Tibial nerve (tissue), 4 donors: ENCODE data around the gene LYPD6B.

Source experiments
- CTCF ChIP-seq, 5 experiments: fragments of 200-600 bp in 3 of 5; fragments of 450-650 bp in 2 of 5; sonication (generic) in 3 of 5; IDR thresholded peaks; one replicate each; pipeline ENCODE4 v1.5.1; 2016 to 2019; ENCODE audit warnings: antibody characterized with exemption in 5 of 5, mild to moderate bottlenecking in 3 of 5, moderate library complexity in 2 of 5
- EP300 ChIP-seq, 2 donors: sonication (generic); formaldehyde crosslinking; IDR thresholded peaks; one replicate each; pipeline ENCODE4 v1.6.1; 2017; ENCODE audit warnings: antibody characterized with exemption in 2 of 2, mild to moderate bottlenecking in 1 of 2
- POLR2A ChIP-seq, 2 donors: fragments of 450-650 bp; IDR thresholded peaks; one replicate each; pipeline ENCODE4 v1.6.1; 2017; ENCODE audit warnings: antibody characterized with exemption in 2 of 2, mild to moderate bottlenecking in 2 of 2, moderate library complexity in 2 of 2

GRCh38 chr2:149189769-149190168, 151.3 kb downstream of the LYPD6B start:
- TF ChIP-seq POLR2A (IDR thresholded peaks at IDR 0.05) (no peak), CTCF (IDR thresholded peaks at IDR 0.05) (no peak), EP300 (IDR thresholded peaks at IDR 0.05) (no peak)
